Upper lobe of left lung (tissue), 4 donors: ENCODE results near the gene CDSN.

Source experiments
- CTCF ChIP-seq, 6 experiments: fragments of 450-650 bp in 4 of 6; fragments of 200-600 bp in 2 of 6; sonication (generic) in 2 of 6; IDR thresholded peaks; one replicate each; pipeline ENCODE4 v1.5.1; 2016 to 2019; ENCODE audit warnings: antibody characterized with exemption in 6 of 6
- POLR2A ChIP-seq, 4 donors: fragments of 450-650 bp; IDR thresholded peaks; one replicate each; pipeline ENCODE4 v1.5.1; 2016 to 2017; ENCODE audit warnings: antibody characterized with exemption in 4 of 4, mild to moderate bottlenecking in 2 of 4

- no peak for TF ChIP-seq POLR2A (IDR thresholded peaks at IDR 0.05)
- TF ChIP-seq CTCF (IDR thresholded peaks at IDR 0.05) = no peak
Measured at GRCh38 chr6:31130751-31131150, 10.5 kb upstream of the CDSN start.
